ENCODE results near the gene ARRDC1. TPM values are rescaled to one million over a fixed set of nuclear protein-coding genes. Genes with fewer than 3 reads are reported as not detected.

The ARRDC1 gene
- total RNA-seq, 1 experiment from 2014 or later: 47.1 TPM

GRCh38 chr9:137619240-137620047, 14.0 kb downstream of the ARRDC1 start:
- H3K36me3 ChIP-seq (ENCODE audit: control insufficient read depth, insufficient read depth, low read length): peaks cover 6% of the 10 kb centered on the region; the same call in 1 of the 2 replicates
- ChIA-PET CTCF (no interaction called here), POLR2A (interaction anchor here (0.6 kb wide), 1 partner anchor 16 kb away, joined by 3 read pairs; no protein-coding TSS in a partner anchor)
- intact Hi-C loops (cut with micrococcal nuclease; ENCODE audit: unreplicated experiment) (no loop called here), in situ Hi-C loops (cut with HindIII; ENCODE audit: low pct_unique_long_range_greater_than_20kb, low sequenced_read_pairs) (no loop called here)
- no TSS peak for BruUV-seq (replicated peaks)
- peak; percentile 5 for ATAC-seq
- H3K27me3 ChIP-seq (ENCODE audit: control insufficient read depth, insufficient read depth, low read length): no peaks in the 10 kb centered on the region
- DNase-seq (ENCODE audit: low read depth, low spot score): no peak
- no peaks in the 10 kb centered on the region for H3K9me3 ChIP-seq (ENCODE audit: control insufficient read depth, insufficient read depth, low read depth, low read length)
- peak overlapping the region; percentile 78 to 87 for H3K4me3 ChIP-seq (ENCODE audit: low read depth in 2 of 2, low read length in 2 of 2)
- H3K27ac ChIP-seq (ENCODE audit: low read length): peak overlapping the region; percentile 91
- peaks cover 35% of the 10 kb centered on the region for H3K4me1 ChIP-seq (ENCODE audit: control insufficient read depth, insufficient read depth, low read length)
- TF ChIP-seq POLR2AphosphoS5 (IDR thresholded peaks at IDR 0.05; ENCODE audit: low read depth, low read length) (no peak), SIN3A (IDR thresholded peaks at IDR 0.05; ENCODE audit: borderline replicate concordance, insufficient read depth, low read depth, low read length) (no peak), CTCF (IDR thresholded peaks at IDR 0.05) (no peak), TCF7L2 (IDR thresholded peaks at IDR 0.05; ENCODE audit: low read depth, low read length) (no peak)
- TF ChIP-seq, protein P1, sequence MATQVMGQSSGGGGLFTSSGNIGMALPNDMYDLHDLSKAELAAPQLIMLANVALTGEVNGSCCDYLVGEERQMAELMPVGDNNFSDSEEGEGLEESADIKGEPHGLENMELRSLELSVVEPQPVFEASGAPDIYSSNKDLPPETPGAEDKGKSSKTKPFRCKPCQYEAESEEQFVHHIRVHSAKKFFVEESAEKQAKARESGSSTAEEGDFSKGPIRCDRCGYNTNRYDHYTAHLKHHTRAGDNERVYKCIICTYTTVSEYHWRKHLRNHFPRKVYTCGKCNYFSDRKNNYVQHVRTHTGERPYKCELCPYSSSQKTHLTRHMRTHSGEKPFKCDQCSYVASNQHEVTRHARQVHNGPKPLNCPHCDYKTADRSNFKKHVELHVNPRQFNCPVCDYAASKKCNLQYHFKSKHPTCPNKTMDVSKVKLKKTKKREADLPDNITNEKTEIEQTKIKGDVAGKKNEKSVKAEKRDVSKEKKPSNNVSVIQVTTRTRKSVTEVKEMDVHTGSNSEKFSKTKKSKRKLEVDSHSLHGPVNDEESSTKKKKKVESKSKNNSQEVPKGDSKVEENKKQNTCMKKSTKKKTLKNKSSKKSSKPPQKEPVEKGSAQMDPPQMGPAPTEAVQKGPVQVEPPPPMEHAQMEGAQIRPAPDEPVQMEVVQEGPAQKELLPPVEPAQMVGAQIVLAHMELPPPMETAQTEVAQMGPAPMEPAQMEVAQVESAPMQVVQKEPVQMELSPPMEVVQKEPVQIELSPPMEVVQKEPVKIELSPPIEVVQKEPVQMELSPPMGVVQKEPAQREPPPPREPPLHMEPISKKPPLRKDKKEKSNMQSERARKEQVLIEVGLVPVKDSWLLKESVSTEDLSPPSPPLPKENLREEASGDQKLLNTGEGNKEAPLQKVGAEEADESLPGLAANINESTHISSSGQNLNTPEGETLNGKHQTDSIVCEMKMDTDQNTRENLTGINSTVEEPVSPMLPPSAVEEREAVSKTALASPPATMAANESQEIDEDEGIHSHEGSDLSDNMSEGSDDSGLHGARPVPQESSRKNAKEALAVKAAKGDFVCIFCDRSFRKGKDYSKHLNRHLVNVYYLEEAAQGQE (IDR thresholded peaks at IDR 0.05; ENCODE audit: insufficient read depth in 1 of 2, low read depth in 2 of 2, low read length in 1 of 2): no peak

DNA sequence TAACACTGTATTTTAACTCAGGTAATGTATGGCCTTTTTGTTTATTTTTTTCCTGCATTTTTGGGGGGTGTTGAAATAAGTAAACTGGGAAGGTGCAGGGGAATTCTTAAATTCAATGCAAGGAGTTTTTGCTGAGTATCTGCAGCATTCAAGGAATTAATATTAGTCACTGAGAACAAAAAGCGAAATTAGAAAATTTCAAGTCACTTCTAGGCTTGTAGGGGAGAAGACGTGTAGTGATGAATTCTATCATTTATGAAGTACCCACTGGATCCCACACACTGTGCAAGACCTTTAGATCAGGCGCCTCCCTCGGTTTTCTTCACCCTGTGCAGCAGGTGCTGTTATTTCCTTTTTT, 14.5 kb downstream of the ARRDC1 start:
- Histone ChIP-seq H3K27me3 (ENCODE audit: control insufficient read depth, insufficient read depth, low read length) (no peaks in the 10 kb centered on the region), H3K27ac (ENCODE audit: low read length) (peak overlapping the region; percentile 91), H3K36me3 (ENCODE audit: control insufficient read depth, insufficient read depth, low read length) (peaks cover 6% of the 10 kb centered on the region; the same call in 1 of the 2 replicates), H3K9me3 (ENCODE audit: control insufficient read depth, insufficient read depth, low read depth, low read length) (no peaks in the 10 kb centered on the region), H3K4me3 (ENCODE audit: low read depth in 2 of 2, low read length in 2 of 2) (peak overlapping the region; percentile 78 to 87), H3K4me1 (ENCODE audit: control insufficient read depth, insufficient read depth, low read length) (peaks cover 32% of the 10 kb centered on the region)
- intact Hi-C loops (cut with micrococcal nuclease; ENCODE audit: unreplicated experiment) (no loop called here), in situ Hi-C loops (cut with HindIII; ENCODE audit: low pct_unique_long_range_greater_than_20kb, low sequenced_read_pairs) (no loop called here)
- ATAC-seq (no peak), DNase-seq (ENCODE audit: low read depth, low spot score) (no peak)
- BruUV-seq (replicated peaks): TSS peak; percentile 92
- TF ChIP-seq CTCF (IDR thresholded peaks at IDR 0.05): no peak
- no peak for TF ChIP-seq POLR2AphosphoS5 (IDR thresholded peaks at IDR 0.05; ENCODE audit: low read depth, low read length)
- no peak for TF ChIP-seq SIN3A (IDR thresholded peaks at IDR 0.05; ENCODE audit: borderline replicate concordance, insufficient read depth, low read depth, low read length)
- TF ChIP-seq TCF7L2 (IDR thresholded peaks at IDR 0.05; ENCODE audit: low read depth, low read length): no peak
- TF ChIP-seq, protein P1 (IDR thresholded peaks at IDR 0.05; ENCODE audit: insufficient read depth in 1 of 2, low read depth in 2 of 2, low read length in 1 of 2): no peak
- POLR2A ChIA-PET: no interaction called here
- CTCF ChIA-PET: no interaction called here
